ENCODE measurements around the gene DGKQ. TPM values are rescaled to one million over a fixed set of nuclear protein-coding genes. Genes with fewer than 3 reads are reported as not detected.
A peak's percentile ranks its signal among the peaks of the same experiment; 100 is the strongest.

The DGKQ gene
- total and polyA plus RNA-seq, 2 donors from 2014 or later, result 3.5 to 13.7 TPM

DNA sequence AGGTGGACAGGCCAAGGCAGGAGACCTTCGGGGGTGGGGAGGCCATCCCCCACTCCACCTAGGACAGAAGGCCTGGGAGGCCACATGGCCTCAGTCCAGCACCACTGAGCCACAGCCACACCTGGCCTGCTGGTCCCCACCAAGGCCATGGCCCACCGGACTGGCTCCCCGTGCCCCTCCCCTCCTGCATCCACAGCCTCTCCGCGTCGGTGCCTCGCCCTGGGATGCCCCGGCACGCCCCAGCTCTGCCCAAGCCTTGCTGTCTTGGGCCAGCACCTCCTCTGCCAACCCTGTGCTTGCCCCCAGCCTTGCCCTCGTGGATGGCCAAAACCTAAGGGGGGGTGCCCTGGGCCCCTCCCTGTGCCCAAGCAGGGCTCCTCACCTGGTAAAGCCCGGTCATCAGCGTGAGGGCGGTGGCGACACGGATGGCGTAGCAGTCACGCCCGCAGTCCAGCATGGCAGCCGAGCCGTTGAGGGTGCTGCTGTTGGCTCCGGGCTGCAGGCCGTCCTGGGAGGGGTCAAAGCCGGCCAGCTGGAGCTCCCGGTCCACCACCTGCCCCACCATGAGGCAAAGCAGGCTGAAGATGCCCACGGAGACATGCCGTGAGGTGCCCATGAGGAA is 17.5 kb upstream of the DGKQ start:
- H3K27ac ChIP-seq (ENCODE audit: low read depth in 2 of 2, low read length in 2 of 2), result no peak overlapping the region
- no peak for TF ChIP-seq CTCF (IDR thresholded peaks at IDR 0.05; ENCODE audit: borderline replicate concordance, extremely low read depth, insufficient read depth)
- FAIRE-seq (no peak), DNase-seq (peak in 2 of 5 donors; percentile 44 to 74)
- no peaks in the 10 kb centered on the region for H3K27me3 ChIP-seq (ENCODE audit: control insufficient read depth, insufficient read depth, low read length)
- H3K9ac ChIP-seq (ENCODE audit: low read length in 3 of 3), result no peak overlapping the region
- H3K9me3 ChIP-seq (ENCODE audit: control insufficient read depth in 2 of 3, insufficient read depth in 1 of 3, low read length in 3 of 3), result no peaks in the 10 kb centered on the region
- peaks cover 0 to 39% (median 11%) of the 10 kb centered on the region in 3 donors for H3K4me1 ChIP-seq (ENCODE audit: control insufficient read depth in 2 of 3, insufficient read depth in 2 of 3, low read depth in 1 of 3, low read length in 3 of 3)
- no peak overlapping the region for H3K4me3 ChIP-seq (ENCODE audit: low read length in 3 of 3)
- H3K36me3 ChIP-seq (ENCODE audit: control insufficient read depth in 2 of 3, insufficient read depth in 3 of 3, low read length in 3 of 3), result peaks cover 0 to 4% (median 4%) of the 10 kb centered on the region in 3 donors
- intact Hi-C loops (cut with DNase I), result no loop called here

- FAIRE-seq (no peak), DNase-seq (peak in 2 of 5 donors; percentile 47 to 75)
- Histone ChIP-seq H3K9ac (ENCODE audit: low read length in 3 of 3) (no peak overlapping the region), H3K27ac (ENCODE audit: low read depth in 2 of 2, low read length in 2 of 2) (no peak overlapping the region), H3K4me1 (ENCODE audit: control insufficient read depth in 2 of 3, insufficient read depth in 2 of 3, low read depth in 1 of 3, low read length in 3 of 3) (peaks cover 0 to 42% (median 14%) of the 10 kb centered on the region in 3 donors), H3K27me3 (ENCODE audit: control insufficient read depth, insufficient read depth, low read length) (no peaks in the 10 kb centered on the region), H3K36me3 (ENCODE audit: control insufficient read depth in 2 of 3, insufficient read depth in 3 of 3, low read length in 3 of 3) (peaks cover 0 to 4% (median 4%) of the 10 kb centered on the region in 3 donors), H3K9me3 (ENCODE audit: control insufficient read depth in 2 of 3, insufficient read depth in 1 of 3, low read length in 3 of 3) (no peaks in the 10 kb centered on the region), H3K4me3 (ENCODE audit: low read length in 3 of 3) (no peak overlapping the region)
- intact Hi-C loops (cut with DNase I), result no loop called here
- TF ChIP-seq CTCF (IDR thresholded peaks at IDR 0.05; ENCODE audit: borderline replicate concordance, extremely low read depth, insufficient read depth), result no peak
Observed at GRCh38 chr4:989722-990471, 16.5 kb upstream of the DGKQ start.

DNA sequence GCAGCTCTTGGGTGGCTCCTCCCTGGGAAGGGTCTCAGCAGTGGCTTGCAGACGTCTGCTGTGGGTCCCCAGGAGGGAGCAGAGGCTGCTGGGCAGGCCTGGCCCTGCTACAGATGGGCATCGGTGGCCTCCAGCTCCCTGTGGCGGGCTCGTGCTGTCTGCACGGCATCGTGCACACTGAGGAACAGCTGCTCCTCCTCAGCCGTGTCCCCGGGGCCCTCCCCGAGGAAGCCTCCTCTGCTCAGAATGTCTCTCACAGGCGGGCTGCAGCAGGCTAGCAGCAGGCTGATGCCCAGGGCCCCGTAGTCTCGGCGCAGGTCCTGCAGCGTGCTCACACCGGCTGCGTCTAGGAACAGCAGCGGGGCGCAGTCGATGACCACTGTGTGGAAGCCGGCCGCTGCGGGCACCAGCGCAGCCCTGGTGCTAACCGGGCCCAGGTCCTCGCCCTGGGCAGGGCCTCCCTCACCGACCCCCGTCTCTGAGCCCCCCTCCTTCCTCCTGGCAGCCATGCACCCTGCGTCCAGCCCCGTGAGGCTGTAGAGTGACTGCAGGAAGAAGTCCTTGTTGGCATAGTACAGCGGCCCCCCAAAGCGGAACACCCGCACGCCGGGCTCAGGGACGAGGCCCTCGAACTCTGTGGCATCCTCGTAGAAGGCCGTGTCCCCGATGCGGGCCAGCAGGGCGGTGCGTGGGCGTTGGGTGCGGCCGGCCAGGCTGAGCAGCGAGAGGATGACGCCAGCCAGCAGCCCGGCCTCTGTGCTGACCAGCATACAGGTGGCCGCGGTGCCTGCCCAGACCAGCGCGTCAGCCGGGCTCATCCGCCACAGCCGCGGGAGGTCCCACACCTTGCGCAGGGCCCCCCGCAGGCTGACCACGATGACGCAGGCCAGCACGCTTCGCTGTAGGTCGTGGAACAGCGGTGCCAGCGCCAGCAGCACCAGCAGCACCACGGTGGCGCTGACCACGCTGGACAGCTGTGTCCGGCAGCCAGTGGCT is 15.7 kb upstream of the DGKQ start:
- no peaks in the 10 kb centered on the region for H3K27me3 ChIP-seq (ENCODE audit: control insufficient read depth, insufficient read depth, low read length)
- no peak for TF ChIP-seq CTCF (IDR thresholded peaks at IDR 0.05; ENCODE audit: borderline replicate concordance, extremely low read depth, insufficient read depth)
- H3K36me3 ChIP-seq (ENCODE audit: control insufficient read depth in 2 of 3, insufficient read depth in 3 of 3, low read length in 3 of 3), result peaks cover 0 to 4% (median 4%) of the 10 kb centered on the region in 3 donors
- H3K9ac ChIP-seq (ENCODE audit: low read length in 3 of 3), result no peak overlapping the region
- DNase-seq (peak in 1 of 5 donors; percentile 78), FAIRE-seq (no peak)
- no peaks in the 10 kb centered on the region for H3K9me3 ChIP-seq (ENCODE audit: control insufficient read depth in 2 of 3, insufficient read depth in 1 of 3, low read length in 3 of 3)
- no peak overlapping the region for H3K4me3 ChIP-seq (ENCODE audit: low read length in 3 of 3)
- intact Hi-C loops (cut with DNase I), result no loop called here
- H3K4me1 ChIP-seq (ENCODE audit: control insufficient read depth in 2 of 3, insufficient read depth in 2 of 3, low read depth in 1 of 3, low read length in 3 of 3), result peaks cover 0 to 42% (median 14%) of the 10 kb centered on the region in 3 donors
- H3K27ac ChIP-seq (ENCODE audit: low read depth in 2 of 2, low read length in 2 of 2), result no peak overlapping the region

Data from kidney (tissue), 14 donors.